ENCODE measurements around the gene SFMBT1. TPM values are rescaled to one million over a fixed set of nuclear protein-coding genes. Genes with fewer than 3 reads are reported as not detected.

SFMBT1 gene
- total RNA-seq, 1 experiment from 2014 or later = 14.8 TPM

GRCh38 chr3:52990637-52991036 lies 55.2 kb downstream of the SFMBT1 start:
- no peaks in the 10 kb centered on the region for H3K9me3 ChIP-seq (ENCODE audit: control insufficient read depth in 1 of 2, insufficient read depth in 1 of 2, low read depth in 1 of 2, low read length in 2 of 2)
- H3K9ac ChIP-seq (ENCODE audit: low read length) = no peak overlapping the region
- POLR2A ChIA-PET = interaction anchor here (0.6 kb wide), 1 partner anchor 8 kb away, joined by 5 read pairs; no protein-coding TSS in a partner anchor
- H3K27me3 ChIP-seq (ENCODE audit: insufficient read depth, low read length) = no peaks in the 10 kb centered on the region
- no peak overlapping the region for H3K4me2 ChIP-seq (ENCODE audit: low read length)
- no peaks in the 10 kb centered on the region for H3K9me2 ChIP-seq (ENCODE audit: insufficient read depth)
- no peak overlapping the region for H3K4me3 ChIP-seq (replicated peaks in 1 of 2; ENCODE audit: low read depth in 1 of 2, low read length in 2 of 2)
- H4K20me1 ChIP-seq (ENCODE audit: insufficient read depth) = 0 out of 2 replicates have a peak, but pooled peaks cover 3% of the 10 kb centered on the region
- DNase-seq (ENCODE audit: low read depth, low spot score) (no peak), ATAC-seq (no peak)
- BruUV-seq (replicated peaks) = no TSS peak
- no peak overlapping the region for H2AFZ ChIP-seq (ENCODE audit: low read depth, low read length, poor library complexity, severe bottlenecking)
- CTCF ChIA-PET = interaction anchor here (0.7 kb wide), 1 partner anchor 60 kb away, joined by 4 read pairs; no protein-coding TSS in a partner anchor
- H3K36me3 ChIP-seq (ENCODE audit: control insufficient read depth in 1 of 2, insufficient read depth in 2 of 2, low read length in 2 of 2) = no peaks in the 10 kb centered on the region
- RAD21 ChIA-PET (ENCODE audit: low non-redundant PET in 1 of 2, low total read pairs in 2 of 2, uncharacterized antibody in 2 of 2, unreplicated experiment in 2 of 2) = no interaction called here
- no peak overlapping the region for H3K27ac ChIP-seq (ENCODE audit: low read depth, low read length)
- peaks cover 77% of the 10 kb centered on the region for H3K79me2 ChIP-seq (ENCODE audit: insufficient read depth, low read length)
- TF ChIP-seq EZH2phosphoT487 (IDR thresholded peaks at IDR 0.05; ENCODE audit: borderline replicate concordance) = no peak
- TF ChIP-seq EGR1 (IDR thresholded peaks at IDR 0.05; ENCODE audit: low read depth) = no peak
- TF ChIP-seq ZNF274 (IDR thresholded peaks at IDR 0.05; ENCODE audit: low read depth, low read length) = no peak
- TF ChIP-seq FOSL1 (IDR thresholded peaks at IDR 0.05; ENCODE audit: low read depth) = no peak
- no peak for TF ChIP-seq POLR2A (IDR thresholded peaks at IDR 0.05; ENCODE audit: borderline replicate concordance, extremely low read depth, insufficient read depth, insufficient read length)
- H3K4me1 ChIP-seq (ENCODE audit: control insufficient read depth in 1 of 2, insufficient read depth in 2 of 2, low read length in 2 of 2) = no peaks in the 10 kb centered on the region
- intact Hi-C loops (cut with micrococcal nuclease) = no loop called here

- intact Hi-C loops (cut with micrococcal nuclease) = loop anchor here (1.0 to 5.0 kb wide), 2 partner anchors 136 to 245 kb away; no protein-coding TSS in a partner anchor
- no peak overlapping the region for H2AFZ ChIP-seq (ENCODE audit: low read depth, low read length, poor library complexity, severe bottlenecking)
- CTCF ChIA-PET = interaction anchor here (1.2 kb wide), 1 partner anchor 12 kb away, joined by 4 read pairs; no protein-coding TSS in a partner anchor
- no peaks in the 10 kb centered on the region for H3K9me3 ChIP-seq (ENCODE audit: control insufficient read depth in 1 of 2, insufficient read depth in 1 of 2, low read depth in 1 of 2, low read length in 2 of 2)
- RAD21 ChIA-PET (ENCODE audit: low non-redundant PET in 1 of 2, low total read pairs in 2 of 2, uncharacterized antibody in 2 of 2, unreplicated experiment in 2 of 2) = no interaction called here
- BruUV-seq (replicated peaks) = no TSS peak
- H3K9me2 ChIP-seq (ENCODE audit: insufficient read depth) = no peaks in the 10 kb centered on the region
- no peak overlapping the region for H3K9ac ChIP-seq (ENCODE audit: low read length)
- H3K36me3 ChIP-seq (ENCODE audit: control insufficient read depth in 1 of 2, insufficient read depth in 2 of 2, low read length in 2 of 2) = no peaks in the 10 kb centered on the region
- 0 out of 2 replicates have a peak, but pooled peaks cover 3% of the 10 kb centered on the region for H4K20me1 ChIP-seq (ENCODE audit: insufficient read depth)
- DNase-seq (ENCODE audit: low read depth, low spot score) (no peak), ATAC-seq (no peak)
- no peaks in the 10 kb centered on the region for H3K27me3 ChIP-seq (ENCODE audit: insufficient read depth, low read length)
- no peaks in the 10 kb centered on the region for H3K4me1 ChIP-seq (ENCODE audit: control insufficient read depth in 1 of 2, insufficient read depth in 2 of 2, low read length in 2 of 2)
- H3K4me3 ChIP-seq (replicated peaks in 1 of 2; ENCODE audit: low read depth in 1 of 2, low read length in 2 of 2) = no peak overlapping the region
- no peak overlapping the region for H3K27ac ChIP-seq (ENCODE audit: low read depth, low read length)
- H3K4me2 ChIP-seq (ENCODE audit: low read length) = no peak overlapping the region
- POLR2A ChIA-PET = interaction anchor here (1.4 kb wide), 1 partner anchor 11 kb away, joined by 3 read pairs; no protein-coding TSS in a partner anchor
- peaks cover 45% of the 10 kb centered on the region for H3K79me2 ChIP-seq (ENCODE audit: insufficient read depth, low read length)
- no peak for TF ChIP-seq SRF (IDR thresholded peaks at IDR 0.05; ENCODE audit: low read depth)
- TF ChIP-seq ZFX (IDR thresholded peaks at IDR 0.05) = no peak
- no peak for TF ChIP-seq EZH2 (IDR thresholded peaks at IDR 0.05)
- TF ChIP-seq FOSL1 (IDR thresholded peaks at IDR 0.05; ENCODE audit: low read depth) = no peak
- no peak for TF ChIP-seq ZBTB33 (IDR thresholded peaks at IDR 0.05; ENCODE audit: extremely low read depth, insufficient replicate concordance, low read length)
- peak in 2 of 3 experiments; percentile 36 to 39; a peak in 3 of 6 replicates for TF ChIP-seq CTCF (IDR thresholded peaks at IDR 0.05 in 2 of 3, conservative IDR thresholded peaks at IDR 0.05 in 1 of 3; ENCODE audit: borderline replicate concordance in 1 of 3, insufficient read depth in 1 of 3, low read depth in 2 of 3, low read length in 2 of 3)
- TF ChIP-seq CEBPB (IDR thresholded peaks at IDR 0.05; ENCODE audit: low read depth) = no peak
- TF ChIP-seq ATF3 (IDR thresholded peaks at IDR 0.05) = no peak
These were observed 58.9 kb downstream of the SFMBT1 start for GRCh38 chr3:52986938-52987337.
